Measurements from ENCODE around the gene SLC4A4. TPM values are rescaled to one million over a fixed set of nuclear protein-coding genes. Genes with fewer than 3 reads are reported as not detected.

SLC4A4 gene
- total and polyA plus RNA-seq, 7 donors = 0.24 to 3.3 (median 2.0) TPM

DNA sequence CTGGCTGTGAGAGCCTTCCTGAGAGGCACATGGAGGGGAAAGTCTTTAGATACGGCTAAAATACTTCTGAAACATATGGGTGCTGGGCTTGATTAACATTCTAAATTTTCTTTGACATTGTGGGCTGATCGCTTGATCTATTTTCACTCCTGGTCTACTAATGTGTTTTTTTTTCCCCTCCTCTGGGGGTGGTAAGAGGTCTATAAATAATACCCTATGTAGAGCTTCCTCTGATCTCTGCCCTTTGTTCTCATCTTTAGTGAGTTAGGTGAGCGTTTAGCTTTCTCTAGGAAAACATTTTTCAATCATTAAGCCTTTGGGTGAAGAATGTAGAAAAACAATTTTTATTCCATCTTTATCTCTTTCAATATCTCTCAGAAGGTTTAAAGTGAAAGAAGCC is 9.8 kb downstream of the SLC4A4 start:
- intact Hi-C loops (cut with DNase I) = no loop called here
- TF ChIP-seq CTCF (IDR thresholded peaks at IDR 0.05) = no peak
- Histone ChIP-seq H3K27me3 (ENCODE audit: insufficient read depth in 3 of 3, low read length in 2 of 3) (no peaks in the 10 kb centered on the region), H3K36me3 (ENCODE audit: insufficient read depth in 1 of 2, low read depth in 1 of 2) (no peaks in the 10 kb centered on the region), H3K4me1 (no peaks in the 10 kb centered on the region), H3K9me3 (no peaks in the 10 kb centered on the region), H3K4me3 (no peak overlapping the region), H3K27ac (no peak overlapping the region)
- 66 to 69% (median 66%) methylated on average over 3 of the region's 3 CpGs for WGBS, 3 donors
- no peak for ATAC-seq
- no peak for DNase-seq

- 71 to 80% (median 74%) methylated on average over 1 of the region's 1 CpG for WGBS, 3 donors
These were observed 16.2 kb downstream of the SLC4A4 start for GRCh38 chr4:71355045-71355444.

GRCh38 chr4:71355971-71356370 is 17.2 kb downstream of the SLC4A4 start:
- intact Hi-C loops (cut with DNase I) = no loop called here
- DNase-seq (no peak), ATAC-seq (no peak)
- H3K4me3 ChIP-seq = no peak overlapping the region
- H3K4me1 ChIP-seq = peaks cover 7% of the 10 kb centered on the region
- H3K36me3 ChIP-seq (ENCODE audit: insufficient read depth in 1 of 2, low read depth in 1 of 2) = no peaks in the 10 kb centered on the region
- TF ChIP-seq CTCF (IDR thresholded peaks at IDR 0.05) = no peak
- H3K27ac ChIP-seq = no peak overlapping the region
- no peaks in the 10 kb centered on the region for H3K27me3 ChIP-seq (ENCODE audit: insufficient read depth in 3 of 3, low read length in 2 of 3)
- H3K9me3 ChIP-seq = no peaks in the 10 kb centered on the region

More at GRCh38 chr4:71355045-71355444, 16.2 kb downstream of the SLC4A4 start:
- no peak overlapping the region for H3K4me3 ChIP-seq
- no peak for DNase-seq
- intact Hi-C loops (cut with DNase I) = no loop called here
- no peak for TF ChIP-seq CTCF (IDR thresholded peaks at IDR 0.05)
- no peak for ATAC-seq
- H3K36me3 ChIP-seq (ENCODE audit: insufficient read depth in 1 of 2, low read depth in 1 of 2) = no peaks in the 10 kb centered on the region
- H3K9me3 ChIP-seq = no peaks in the 10 kb centered on the region
- peaks cover 7% of the 10 kb centered on the region for H3K4me1 ChIP-seq
- no peak overlapping the region for H3K27ac ChIP-seq
- H3K27me3 ChIP-seq (ENCODE audit: insufficient read depth in 3 of 3, low read length in 2 of 3) = no peaks in the 10 kb centered on the region

- intact Hi-C loops (cut with DNase I) = no loop called here
- Histone ChIP-seq H3K36me3 (ENCODE audit: insufficient read depth in 1 of 2, low read depth in 1 of 2) (no peaks in the 10 kb centered on the region), H3K9me3 (no peaks in the 10 kb centered on the region), H3K27me3 (ENCODE audit: insufficient read depth in 3 of 3, low read length in 2 of 3) (no peaks in the 10 kb centered on the region), H3K27ac (no peak overlapping the region), H3K4me3 (no peak overlapping the region), H3K4me1 (peaks cover 7% of the 10 kb centered on the region)
- ATAC-seq (no peak), DNase-seq (no peak)
- no peak for TF ChIP-seq CTCF (IDR thresholded peaks at IDR 0.05)
- WGBS, 3 donors = 50 to 77% (median 53%) methylated on average over 6 of the region's 6 CpGs
These were observed 18.3 kb downstream of the SLC4A4 start for GRCh38 chr4:71356924-71357663.

DNA sequence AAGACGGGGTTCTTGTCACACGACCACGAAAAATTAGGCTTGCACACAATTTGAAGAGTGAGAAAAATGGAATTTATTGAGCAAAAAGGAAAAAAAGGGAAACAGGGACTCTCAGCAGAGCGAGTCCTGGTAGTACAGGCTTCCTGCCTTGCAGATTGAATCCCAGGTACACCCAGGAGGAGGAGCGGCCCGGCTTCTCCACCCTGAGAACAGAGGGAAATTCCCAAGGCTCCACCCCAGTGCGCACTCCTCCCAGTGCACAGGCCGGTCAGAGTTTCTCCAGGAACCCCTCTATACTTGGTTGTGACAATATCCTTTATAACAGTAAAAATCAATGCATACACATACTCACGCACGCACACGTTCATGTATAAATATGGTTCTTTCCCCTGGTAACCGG is 22.0 kb downstream of the SLC4A4 start:
- Histone ChIP-seq H3K27ac (no peak overlapping the region), H3K4me1 (peaks cover 7% of the 10 kb centered on the region), H3K36me3 (ENCODE audit: insufficient read depth in 1 of 2, low read depth in 1 of 2) (no peaks in the 10 kb centered on the region), H3K4me3 (no peak overlapping the region), H3K27me3 (ENCODE audit: insufficient read depth in 3 of 3, low read length in 2 of 3) (no peaks in the 10 kb centered on the region), H3K9me3 (no peaks in the 10 kb centered on the region)
- ATAC-seq (no peak), DNase-seq (no peak)
- 89 to 93% (median 90%) methylated on average over 12 of the region's 12 CpGs for WGBS, 3 donors
- no peak for TF ChIP-seq CTCF (IDR thresholded peaks at IDR 0.05)
- intact Hi-C loops (cut with DNase I) = no loop called here

All from psoas muscle (tissue), 8 donors.